PFSK-1 (cell line): ENCODE measurements around the gene FRMD4B.

Experiments used
- FOXP2 ChIP-seq: optimal IDR thresholded peaks from 2 replicates; pipeline ENCODE3; 2011; ENCODE audit warnings: borderline replicate concordance, control low read depth, inconsistent platforms; ENCODE audit not compliant: insufficient read depth; ENCODE audit errors: extremely low read length, extremely low read depth
- POLR2AphosphoS5 ChIP-seq: IDR thresholded peaks from 2 replicates; pipeline ENCODE4 v1.6.1; 2012; ENCODE audit warnings: low read depth, mild to moderate bottlenecking, control low read depth, low read length, moderate library complexity
- REST ChIP-seq, 2 experiments: IDR thresholded peaks; 2 replicates each; pipeline versions ENCODE4 v1.6.1 to v1.8.0; 2011 to 2012; ENCODE audit warnings: low read depth in 2 of 2, low read length in 2 of 2, control low read depth in 1 of 2, inconsistent platforms in 1 of 2, mild to moderate bottlenecking in 1 of 2, moderate library complexity in 1 of 2; ENCODE audit not compliant: insufficient read depth in 1 of 2
- SIN3A ChIP-seq: IDR thresholded peaks from 2 replicates; pipeline ENCODE4 v1.6.1; 2012; ENCODE audit warnings: mild to moderate bottlenecking, low read length, moderate library complexity, borderline replicate concordance; ENCODE audit not compliant: insufficient read depth
- TAF1 ChIP-seq: IDR thresholded peaks from 2 replicates; pipeline ENCODE4 v1.6.1; 2012; ENCODE audit warnings: low read length, control low read depth, borderline replicate concordance; ENCODE audit not compliant: insufficient read depth

Gene FRMD4B

DNA sequence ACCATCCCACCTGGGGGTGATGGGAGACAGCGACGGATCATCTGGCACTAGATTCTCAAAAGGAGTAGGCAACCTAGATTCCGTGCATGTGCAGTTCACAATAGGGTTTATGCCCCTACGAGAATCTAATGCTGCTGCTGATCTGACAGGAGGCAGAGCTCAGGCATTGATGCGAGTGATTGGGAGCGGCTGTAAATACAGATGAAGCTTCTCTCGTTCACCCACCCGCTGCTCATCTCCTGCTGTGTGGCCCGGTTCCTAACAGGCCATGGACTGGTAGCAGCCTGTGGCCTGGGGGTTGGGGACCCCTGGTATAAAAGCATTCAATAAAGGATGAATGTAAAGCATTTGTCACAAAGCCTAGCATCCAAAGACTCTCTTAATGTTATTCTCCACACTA, 126.8 kb downstream of the FRMD4B start:
- TF ChIP-seq POLR2AphosphoS5 (no peak), REST (IDR thresholded peaks at IDR 0.05; ENCODE audit: insufficient read depth in 1 of 2, low read depth in 2 of 2, low read length in 2 of 2) (no peak), FOXP2 (no peak), TAF1 (no peak), SIN3A (no peak)

DNA sequence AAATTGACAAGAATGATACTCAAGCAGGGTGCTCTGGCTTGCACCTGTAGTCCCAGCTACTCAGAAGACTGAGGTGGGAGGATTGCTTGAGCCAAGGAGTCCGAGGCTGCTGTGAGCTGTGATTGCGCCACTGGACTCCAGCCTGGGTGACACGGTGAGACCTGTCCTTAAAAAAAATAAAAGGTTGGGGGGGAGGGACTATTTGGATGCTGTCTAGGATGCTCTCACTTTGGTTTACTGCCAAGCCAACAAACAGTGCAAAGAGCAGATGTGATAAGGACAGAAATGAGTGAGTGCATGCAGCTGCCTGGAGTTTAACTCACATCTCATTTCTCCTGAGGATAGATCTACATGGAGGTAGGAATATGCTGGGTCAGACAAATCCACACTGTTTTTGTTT, 130.0 kb downstream of the FRMD4B start:
- no peak for TF ChIP-seq REST (IDR thresholded peaks at IDR 0.05; ENCODE audit: insufficient read depth in 1 of 2, low read depth in 2 of 2, low read length in 2 of 2)
- no peak for TF ChIP-seq FOXP2
- no peak for TF ChIP-seq SIN3A
- no peak for TF ChIP-seq POLR2AphosphoS5
- TF ChIP-seq TAF1: no peak

DNA sequence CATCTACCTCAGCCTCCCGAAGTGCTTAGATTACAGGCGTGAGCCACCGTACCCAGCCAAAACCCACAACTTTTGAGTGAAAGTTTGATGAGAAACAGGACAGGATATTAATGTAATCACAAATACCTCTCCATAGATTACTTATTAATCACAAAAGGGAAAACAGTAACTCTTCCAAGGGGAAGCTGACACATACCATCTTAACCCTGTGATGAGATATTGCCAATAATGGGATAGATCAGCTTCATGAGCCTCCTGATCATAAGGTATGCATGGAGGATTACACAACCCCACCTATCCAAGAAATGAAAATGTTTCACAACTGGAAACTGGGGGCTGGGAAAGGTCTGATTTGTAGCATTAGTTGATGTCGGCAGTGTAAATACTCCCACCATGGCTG, 131.5 kb downstream of the FRMD4B start:
- no peak for TF ChIP-seq REST (IDR thresholded peaks at IDR 0.05; ENCODE audit: insufficient read depth in 1 of 2, low read depth in 2 of 2, low read length in 2 of 2)
- TF ChIP-seq FOXP2: no peak
- no peak for TF ChIP-seq SIN3A
- TF ChIP-seq TAF1: no peak
- no peak for TF ChIP-seq POLR2AphosphoS5

DNA sequence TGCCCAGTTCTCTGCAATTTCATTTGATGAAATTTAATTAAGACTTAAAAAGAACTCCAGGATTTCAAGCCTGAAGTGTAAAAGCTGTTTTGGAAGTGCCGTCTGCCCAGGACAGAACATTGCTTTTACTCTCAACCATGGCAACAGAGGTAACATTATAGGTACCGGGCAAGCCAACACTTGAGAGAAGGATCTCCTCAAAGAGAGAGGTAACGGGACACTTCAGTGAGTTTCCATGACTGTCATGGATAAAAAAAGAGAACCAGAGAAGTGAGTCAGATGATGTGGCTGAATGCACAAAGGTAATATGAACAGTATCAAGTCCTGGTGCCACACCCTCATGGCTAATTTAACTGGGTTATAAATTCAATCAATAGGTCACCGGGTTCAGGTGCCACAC, 133.3 kb downstream of the FRMD4B start:
- TF ChIP-seq FOXP2 (no peak), SIN3A (no peak), REST (IDR thresholded peaks at IDR 0.05; ENCODE audit: insufficient read depth in 1 of 2, low read depth in 2 of 2, low read length in 2 of 2) (no peak), TAF1 (no peak), POLR2AphosphoS5 (no peak)

GRCh38 chr3:69252141-69252540, 133.7 kb downstream of the FRMD4B start:
- TF ChIP-seq FOXP2: no peak
- no peak for TF ChIP-seq POLR2AphosphoS5
- no peak for TF ChIP-seq TAF1
- no peak for TF ChIP-seq SIN3A
- TF ChIP-seq REST (IDR thresholded peaks at IDR 0.05; ENCODE audit: insufficient read depth in 1 of 2, low read depth in 2 of 2, low read length in 2 of 2): no peak
